ENCODE data around the gene TBC1D10A.

TBC1D10A gene

DNA sequence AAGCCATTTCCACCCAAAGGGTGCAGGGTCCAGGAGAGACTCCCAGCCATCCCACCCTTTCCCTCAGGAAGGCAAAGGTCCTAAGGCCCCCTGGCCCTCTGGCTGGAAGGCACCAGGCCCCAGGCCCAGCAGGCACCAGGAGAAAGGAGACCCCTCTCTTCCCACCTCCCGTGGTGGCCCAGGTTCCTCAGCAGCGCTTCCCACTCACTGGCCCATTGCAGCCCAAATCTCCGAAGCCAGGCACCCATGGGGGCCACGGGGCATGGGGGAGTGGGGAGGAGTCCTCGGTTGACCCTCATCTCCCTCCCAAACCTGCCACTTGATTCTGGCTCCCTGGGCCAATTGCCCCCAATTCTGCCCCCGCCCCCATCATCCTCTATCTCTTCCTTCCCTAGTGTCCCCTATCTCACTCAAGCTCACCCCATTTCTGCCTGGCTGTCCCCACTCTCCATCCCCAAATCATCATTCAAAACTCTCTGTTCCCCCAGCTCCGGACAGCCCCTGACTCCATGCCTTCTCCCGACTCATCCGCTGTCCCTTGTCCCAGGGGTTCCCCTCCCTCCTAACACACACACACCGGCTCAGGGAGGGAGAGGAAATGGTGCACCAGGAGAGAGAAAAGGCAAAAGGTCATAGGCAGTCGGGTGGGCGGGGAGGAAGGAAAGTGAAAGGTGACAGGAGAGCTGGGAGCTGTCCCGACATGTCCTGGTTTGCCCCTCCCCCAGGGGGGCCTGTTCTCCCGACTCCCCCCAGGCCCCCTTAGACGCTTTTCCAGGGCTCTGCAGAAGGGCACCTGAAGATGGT, 81.4 kb downstream of the TBC1D10A start:
- DNase-seq: no peak

DNA sequence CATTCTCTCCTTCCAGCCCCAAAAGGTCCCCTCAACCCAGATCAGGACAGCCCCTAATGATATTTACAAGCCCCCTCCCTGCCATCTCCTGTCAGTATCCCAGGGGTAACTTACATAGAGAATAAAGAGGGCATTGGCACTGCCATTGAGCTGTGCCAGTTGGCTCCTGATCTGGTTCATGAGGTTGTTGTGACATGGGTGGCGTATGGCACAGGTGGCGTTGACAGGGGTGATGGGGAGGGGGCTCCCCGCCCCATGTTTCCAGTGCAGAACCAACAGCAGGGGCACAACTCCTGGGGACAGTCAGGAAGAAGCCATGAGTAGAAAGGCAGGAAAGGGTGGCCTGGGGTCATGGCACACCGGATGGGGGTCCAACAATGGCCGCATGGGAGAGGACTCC, 82.1 kb downstream of the TBC1D10A start:
- no peak for DNase-seq

DNA sequence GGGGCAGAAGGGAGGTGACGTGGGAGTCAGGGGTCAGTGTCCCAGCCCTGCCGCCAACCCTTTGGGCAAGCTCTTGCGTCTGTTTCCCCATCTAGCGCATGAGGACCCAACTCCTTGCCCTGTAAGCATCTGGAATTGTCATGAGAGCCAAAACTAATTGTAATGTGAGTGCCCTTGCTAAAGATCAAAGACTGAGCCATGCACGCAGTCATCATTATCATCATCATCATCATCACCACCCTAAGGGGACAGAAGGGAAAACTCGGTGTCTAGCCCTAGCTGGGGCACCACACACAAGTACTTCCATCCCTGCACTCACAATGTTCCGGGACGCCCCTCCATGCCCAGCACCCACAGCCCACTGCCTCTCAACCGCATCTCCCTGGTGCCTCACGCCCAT, 82.7 kb downstream of the TBC1D10A start:
- no peak for DNase-seq

DNA sequence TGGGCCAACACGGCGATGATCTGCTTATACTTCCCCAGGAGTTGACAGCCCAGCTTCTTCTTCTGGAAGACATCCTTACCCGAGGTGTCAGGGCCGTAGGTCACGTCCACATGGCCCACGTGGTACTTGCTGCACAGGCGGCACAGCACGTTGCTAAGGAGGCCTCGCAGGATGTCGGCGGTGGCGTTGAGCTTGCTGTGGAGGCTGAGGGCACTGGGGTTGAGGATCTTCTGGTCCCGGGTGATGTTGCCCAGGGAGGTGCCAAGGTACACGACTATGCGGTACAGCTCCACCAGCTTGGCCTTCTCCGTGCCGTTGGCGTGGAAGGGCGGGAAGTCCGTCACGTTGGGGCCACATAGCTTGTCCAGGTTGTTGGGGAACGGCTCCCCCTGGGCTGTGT, 83.1 kb downstream of the TBC1D10A start:
- no peak for DNase-seq

Measured in effector CD4-positive, alpha-beta T cell (primary cell).